HepG2 (cell line): ENCODE measurements around the gene SDF2. TPM values are rescaled to one million over a fixed set of nuclear protein-coding genes. Genes with fewer than 3 reads are reported as not detected.

Experiments
- ATAC-seq: fragments of 200-7000 bp; cut with Tn5 transposase; 3 replicates; pipeline ENCODE4 v1.9.1; 2020; ENCODE audit warnings: mild to moderate bottlenecking, moderate library complexity
- BruUV-seq: library from RNA; stranded (reverse); fragments of 400-500 nt; replicated peaks from 2 replicates; lab custom pipeline; 2021; lab: Mats Ljungman, UMichigan
- CTCF ChIA-PET: fragments of 300-600 bp; formaldehyde crosslinking; extraction: SDS; loops from one replicate; lab custom pipeline; 2021; ENCODE audit warnings: low total read pairs, inconsistent platforms, low intra/inter-chr PET ratio; lab: Yijun Ruan, JAX
- POLR2A ChIA-PET: fragments of 350-600 bp; sonication (Branson Sonifier 250); formaldehyde crosslinking; loops from one replicate; lab custom pipeline; 2020; ENCODE audit warnings: antibody characterized with exemption, inconsistent platforms; lab: Yijun Ruan, JAX
- DNase-seq: peaks from one replicate; pipeline ENCODE4 v3.0.0-alpha.2; 2015; ENCODE audit warnings: low spot score
- FAIRE-seq: peaks from 3 replicates; lab custom pipeline; 2011; peaks lifted over from hg19 to GRCh38; lab: Jason Lieb, UNC
- H2AFZ ChIP-seq: one replicate; pipeline ENCODE4 v1.6.1; 2011; ENCODE audit warnings: low read length, inconsistent platforms
- H3K27ac ChIP-seq: fragments of 300-600 bp; 3 replicates; pipeline ENCODE4 v1.8.0; 2011; ENCODE audit warnings: mixed run types, mild to moderate bottlenecking, mixed read lengths, low read length, inconsistent platforms; ENCODE audit not compliant: insufficient read depth; ENCODE audit errors: extremely low read length
- H3K27me3 ChIP-seq, 2 experiments: fragments of 200-600 bp in 1 of 2; 2 replicates in 1 of 2; 3 replicates in 1 of 2; pipeline versions ENCODE4 v1.6.0 to v1.8.0; 2011; ENCODE audit warnings: low read length in 2 of 2, mild to moderate bottlenecking in 2 of 2, moderate library complexity in 2 of 2, inconsistent platforms in 1 of 2; ENCODE audit not compliant: insufficient read depth in 2 of 2, control insufficient read depth in 1 of 2
- H3K36me3 ChIP-seq, 2 experiments: fragments of 200-600 bp in 1 of 2; replicated peaks in 1 of 2; 2 replicates in 1 of 2; 3 replicates in 1 of 2; pipeline versions ENCODE4 v1.5.1 to v1.8.0; 2011; ENCODE audit warnings: low read length in 2 of 2, inconsistent platforms in 1 of 2; ENCODE audit not compliant: insufficient read depth in 2 of 2, control insufficient read depth in 1 of 2
- H3K4me1 ChIP-seq: 2 replicates; pipeline ENCODE4 v1.5.1; 2012; ENCODE audit warnings: low read length, inconsistent platforms; ENCODE audit not compliant: insufficient read depth
- H3K4me2 ChIP-seq: 2 replicates; pipeline ENCODE4 v1.6.0; 2011; ENCODE audit warnings: low read depth, low read length, inconsistent platforms
- H3K4me3 ChIP-seq, 3 experiments: fragments of 200-600 bp in 1 of 3; sonication (generic), shearing (Covaris generic) in 1 of 3; replicated peaks in 1 of 3; 2 replicates each; pipeline ENCODE4 v1.5.1; 2011 to 2016; ENCODE audit warnings: low read length in 3 of 3, inconsistent platforms in 2 of 3, low read depth in 2 of 3, mild to moderate bottlenecking in 2 of 3, control low read depth in 1 of 3, mixed read lengths in 1 of 3; ENCODE audit not compliant: insufficient read depth in 1 of 3
- H3K79me2 ChIP-seq: one replicate; pipeline ENCODE4 v1.6.1; 2011; ENCODE audit warnings: low read length, inconsistent platforms; ENCODE audit not compliant: insufficient read depth
- H3K9ac ChIP-seq: 2 replicates; pipeline ENCODE4 v1.6.0; 2011; ENCODE audit warnings: mild to moderate bottlenecking, low read depth, low read length, inconsistent platforms; ENCODE audit not compliant: insufficient read depth
- H3K9me3 ChIP-seq: 2 replicates; pipeline ENCODE4 v1.5.1; 2012; ENCODE audit warnings: mild to moderate bottlenecking, low read length
- H4K20me1 ChIP-seq: 2 replicates; pipeline ENCODE4 v1.6.0; 2011; ENCODE audit warnings: inconsistent platforms, mild to moderate bottlenecking, low read length, moderate library complexity; ENCODE audit not compliant: insufficient read depth
- IRF9 ChIP-seq: sonication (generic); formaldehyde crosslinking; IDR thresholded peaks from 2 replicates; pipeline ENCODE4 v1.8.0; 2022; ENCODE audit warnings: missing genetic modification reagents, mild to moderate bottlenecking, borderline replicate concordance
- KMT2A ChIP-seq: sonication (generic); formaldehyde crosslinking; IDR thresholded peaks from 2 replicates; pipeline ENCODE4 v1.4.0; 2020; ENCODE audit warnings: missing genetic modification reagents
- MYNN ChIP-seq: sonication (generic); formaldehyde crosslinking; IDR thresholded peaks from 2 replicates; pipeline ENCODE4 v1.4.0; 2020; ENCODE audit warnings: mild to moderate bottlenecking, low read depth, missing genetic modification reagents
- ZBTB3 ChIP-seq: sonication (generic); formaldehyde crosslinking; IDR thresholded peaks from 2 replicates; pipeline ENCODE4 v1.4.0; 2020; ENCODE audit warnings: low read depth, mild to moderate bottlenecking, moderate library complexity, missing genetic modification reagents, borderline replicate concordance
- ZBTB49 ChIP-seq: sonication (generic); formaldehyde crosslinking; IDR thresholded peaks from 2 replicates; pipeline ENCODE4 v1.4.0; 2020; ENCODE audit warnings: missing genetic modification reagents, borderline replicate concordance
- ZKSCAN5 ChIP-seq: sonication (generic); formaldehyde crosslinking; IDR thresholded peaks from 2 replicates; pipeline ENCODE4 v1.5.1; 2020; ENCODE audit warnings: mild to moderate bottlenecking, missing genetic modification reagents
- ZNF142 ChIP-seq: sonication (generic); formaldehyde crosslinking; IDR thresholded peaks from 2 replicates; pipeline ENCODE4 v1.4.0; 2020; ENCODE audit warnings: missing genetic modification reagents
- ZNF83 ChIP-seq: sonication (generic); formaldehyde crosslinking; IDR thresholded peaks from 2 replicates; pipeline ENCODE4 v1.4.0; 2020; ENCODE audit warnings: missing genetic modification reagents, mild to moderate bottlenecking, borderline replicate concordance
- WGBS: methylation state at CpG from one replicate; pipeline ENCODE4 v1.1.6; 2017; ENCODE audit warnings: low lambda C conversion rate; 5-methylcytosine and 5-hydroxymethylcytosine counted together
- in situ Hi-C: cut with HindIII; loops from 2 replicates; pipeline ENCODE4 v1.10.0; 2017; ENCODE audit warnings: low pct_unique_long_range_greater_than_20kb; ENCODE audit not compliant: extremely low pct_ligation_motif_present
- intact Hi-C: fragments of 100-400 bp; cut with micrococcal nuclease; formaldehyde crosslinking; loops from one replicate; pipeline ENCODE4 v1.10.0; 2022; ENCODE audit not compliant: unreplicated experiment
- polyA plus RNA-seq, 8 experiments: library from polyadenylated mRNA; depleted of rRNA in 3 of 8; stranded (reverse) in 7 of 8; unstranded in 1 of 8; fragments of >200 nt; fragmentation: Illumina TruSeq in 4 of 8; extraction: Trizol in 4 of 8; gene quantifications; 2 replicates each; pipeline versions ENCODE4 v1.2.1 to v1.2.3, GENCODE V29; 2011 to 2016; ENCODE audit warnings: low read depth in 4 of 8, missing spikeins in 1 of 8, mixed read lengths in 1 of 8; ENCODE audit not compliant: insufficient read depth in 1 of 8
- total RNA-seq, 5 experiments: library from RNA; depleted of rRNA; stranded (reverse); fragments of >200 nt; fragmentation: Illumina TruSeq; extraction: Trizol; gene quantifications; 2 replicates each; pipeline ENCODE4 v1.2.3, GENCODE V29; 2016; ENCODE audit warnings: low read depth in 1 of 5

SDF2 gene
- total and polyA plus RNA-seq, 2 of the 13 experiments (the other 11 are each of a cell fraction or from before 2014, with no cell fraction given) = 58.2 to 58.4 TPM

- Histone ChIP-seq H3K9me3 (no peaks in the 10 kb centered on the region), H3K27ac (no peak overlapping the region), H3K79me2 (peaks cover 35% of the 10 kb centered on the region), H2AFZ (no peak overlapping the region), H4K20me1 (no peaks in the 10 kb centered on the region), H3K36me3 (peaks cover 28 to 79% of the 10 kb centered on the region in 2 experiments), H3K4me1 (peaks cover 12% of the 10 kb centered on the region), H3K9ac (no peak overlapping the region), H3K4me2 (no peak overlapping the region), H3K27me3 (no peaks in the 10 kb centered on the region), H3K4me3 (no peak overlapping the region)
- ATAC-seq (no peak), DNase-seq (no peak), FAIRE-seq (no peak)
- ChIA-PET POLR2A (interaction anchor here (1.3 kb wide), 1 partner anchor 50 kb away, joined by 3 read pairs; the partner anchor contains the start of gene RPL23A), CTCF (no interaction called here)
- intact Hi-C loops (no loop called here), in situ Hi-C loops (no loop called here)
- BruUV-seq = no TSS peak
- whole genome bisulfite sequencing = 100% methylated on average over 1 of the region's 1 CpG
- no peak for TF ChIP-seq ZBTB3
These were observed 8.2 kb upstream of the SDF2 start for GRCh38 chr17:28669918-28670317.

- Histone ChIP-seq H3K4me3 (no peak overlapping the region), H4K20me1 (no peaks in the 10 kb centered on the region; the same call in 1 of the 2 replicates), H3K4me2 (no peak overlapping the region), H3K27me3 (no peaks in the 10 kb centered on the region), H2AFZ (no peak overlapping the region), H3K36me3 (peaks cover 16 to 63% of the 10 kb centered on the region in 2 experiments), H3K27ac (no peak overlapping the region), H3K4me1 (peaks cover 32% of the 10 kb centered on the region), H3K79me2 (peaks cover 55% of the 10 kb centered on the region), H3K9me3 (no peaks in the 10 kb centered on the region), H3K9ac (no peak overlapping the region)
- ChIA-PET CTCF (no interaction called here), POLR2A (interaction anchor here (1.4 to 1.9 kb wide), 2 partner anchors 21 to 23 kb away, joined by 5 to 12 read pairs; partner anchors contain the start of gene BLTP2)
- BruUV-seq = no TSS peak
- WGBS = 100% methylated on average over 1 of the region's 1 CpG
- no peak for ATAC-seq
- FAIRE-seq = no peak
- no peak for DNase-seq
- in situ Hi-C loops (no loop called here), intact Hi-C loops (no loop called here)
- TF ChIP-seq MYNN = no peak
- TF ChIP-seq ZBTB49 = no peak
- TF ChIP-seq ZNF142 (CRISPR knock-in tag) = no peak
- TF ChIP-seq KMT2A (CRISPR knock-in tag) = no peak
- no peak for TF ChIP-seq IRF9 (CRISPR knock-in tag)
- TF ChIP-seq ZKSCAN5 = no peak
- no peak for TF ChIP-seq ZNF83
These were observed 6.2 kb upstream of the SDF2 start for GRCh38 chr17:28667870-28668269.
